ENCODE data around the gene ADGRG6.

ADGRG6 gene

GRCh38 chr6:142489722-142490610 is 188.2 kb downstream of the ADGRG6 start:
- DNase-seq (ENCODE audit: low spot score), result no peak
